ENCODE measurements around the gene TMEM94.
A peak's percentile ranks its signal among the peaks of the same experiment; 100 is the strongest.

Gene TMEM94

DNA sequence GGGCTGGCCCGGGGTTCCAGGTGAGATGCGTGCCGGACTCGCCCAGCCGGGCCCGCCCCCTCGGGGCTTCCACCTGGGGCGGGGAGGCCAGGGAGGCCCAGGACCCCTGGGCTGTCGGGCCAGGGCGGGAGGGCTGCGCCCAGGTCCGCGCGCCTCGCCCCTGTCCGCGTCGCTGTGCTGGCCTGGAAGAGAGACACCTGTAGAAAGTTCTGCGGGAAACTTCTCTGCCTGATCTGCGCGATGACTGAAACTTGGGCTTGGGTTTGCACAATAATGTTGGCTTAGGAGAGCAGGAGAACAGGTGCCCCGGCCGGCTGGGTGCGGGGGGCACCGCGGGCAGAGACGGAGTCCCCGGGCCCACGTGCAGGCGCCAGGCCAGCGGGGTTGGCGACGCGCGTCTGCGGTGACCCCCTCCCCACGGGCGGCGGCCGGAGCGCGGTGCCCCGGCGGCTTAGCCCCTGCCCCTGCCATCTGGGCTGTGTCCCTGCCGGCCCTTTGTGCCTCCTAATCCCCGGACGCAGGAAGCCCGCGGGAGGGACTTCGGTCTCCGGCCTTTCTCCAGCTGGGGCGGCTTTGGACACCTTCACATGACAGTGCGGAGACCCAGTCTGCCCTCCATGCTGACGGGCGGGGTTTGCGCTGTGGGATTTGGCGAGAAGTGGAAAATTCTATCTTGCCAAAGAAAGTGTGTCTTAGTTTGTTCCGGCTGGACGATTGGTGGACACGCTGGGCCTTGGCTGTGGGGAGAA is 69.5 kb downstream of the TMEM94 start:
- DNase-seq (ENCODE audit: low read depth in 2 of 2), result no peak

DNA sequence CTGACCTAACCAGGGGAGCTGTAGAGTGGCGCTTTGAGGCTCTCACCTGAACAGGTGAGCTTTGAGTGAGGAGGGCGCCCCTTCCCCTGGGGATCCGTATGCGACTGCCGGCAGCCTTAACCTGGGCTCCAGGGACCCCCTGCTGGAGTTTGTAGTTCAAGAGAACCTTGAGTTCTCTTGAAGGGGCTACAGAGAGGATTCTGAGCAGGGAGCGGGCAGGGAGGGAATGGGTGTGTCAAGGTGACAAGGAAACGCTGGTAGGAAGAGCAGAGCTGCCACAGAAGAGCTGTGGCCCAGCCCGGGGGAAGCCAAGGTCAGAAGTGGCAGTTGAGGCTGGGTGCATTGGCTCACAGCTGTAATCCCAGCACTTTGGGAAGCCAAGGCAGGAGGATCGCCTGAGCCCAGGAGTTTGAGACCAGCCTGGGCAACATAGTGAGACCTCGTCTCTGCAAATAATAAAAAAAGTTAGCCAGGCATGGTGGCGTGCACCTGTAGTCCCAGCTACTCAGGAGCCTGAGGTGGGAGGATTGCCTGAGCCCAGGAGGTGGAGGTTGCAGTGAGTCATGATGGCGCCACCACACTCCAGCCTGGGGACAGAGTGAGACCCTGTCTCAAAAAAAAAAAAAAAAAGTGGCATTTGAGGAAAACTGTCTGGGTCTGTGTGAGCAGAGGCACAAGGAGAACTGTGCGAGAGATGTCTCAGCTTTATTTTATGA is 70.3 kb downstream of the TMEM94 start:
- no peak for DNase-seq (ENCODE audit: low read depth in 2 of 2)

GRCh38 chr17:75530837-75531720 is 74.6 kb downstream of the TMEM94 start:
- DNase-seq (ENCODE audit: low read depth in 2 of 2), result no peak

DNA sequence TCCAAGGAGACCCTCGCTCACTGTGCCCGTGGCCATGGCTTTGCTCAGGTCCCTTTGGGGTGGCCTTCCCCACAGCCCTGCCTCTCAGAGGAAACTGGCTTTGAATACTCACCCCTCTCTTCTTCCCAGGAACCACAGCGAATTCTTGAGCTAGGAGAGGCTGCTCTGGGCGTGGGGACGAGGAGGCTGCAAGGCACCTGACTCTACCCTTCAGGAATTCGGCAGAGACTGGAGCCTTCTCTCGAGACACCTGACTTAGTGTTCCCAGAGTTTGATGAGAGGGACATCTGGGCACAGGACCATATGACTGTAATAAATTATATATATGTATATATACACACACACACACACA is 75.3 kb downstream of the TMEM94 start:
- DNase-seq (ENCODE audit: low read depth in 2 of 2), result no peak

DNA sequence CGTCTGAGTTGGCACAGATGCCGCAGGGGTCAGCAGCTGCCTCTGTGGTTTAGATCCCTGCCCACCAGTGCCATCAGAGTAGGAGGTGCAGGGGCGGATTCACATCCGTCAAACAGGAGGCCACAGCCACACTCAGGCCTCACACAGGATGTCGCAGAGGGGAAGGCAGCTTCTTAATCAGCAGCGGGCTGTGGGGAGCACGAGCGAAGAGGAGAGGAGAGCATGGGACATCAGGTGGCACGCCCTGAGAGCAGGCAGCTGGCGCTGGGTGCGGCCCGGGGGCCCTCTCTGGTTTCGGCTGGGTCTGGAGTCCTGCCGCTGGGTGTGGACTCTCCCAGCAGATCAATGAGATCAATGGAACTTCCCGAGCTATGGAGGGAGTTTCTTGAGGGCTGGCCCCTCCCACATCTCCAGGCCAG is 78.7 kb downstream of the TMEM94 start:
- peak; percentile 30 to 38 for DNase-seq (ENCODE audit: low read depth in 2 of 2)

GRCh38 chr17:75535871-75536270 is 79.4 kb downstream of the TMEM94 start:
- no peak for DNase-seq (ENCODE audit: low read depth in 2 of 2)

GRCh38 chr17:75536366-75536765 is 79.9 kb downstream of the TMEM94 start:
- no peak for DNase-seq (ENCODE audit: low read depth in 2 of 2)

- no peak for DNase-seq (ENCODE audit: low read depth in 2 of 2)
These were observed 83.7 kb downstream of the TMEM94 start for GRCh38 chr17:75539967-75540729.

GRCh38 chr17:75540923-75541503 is 84.6 kb downstream of the TMEM94 start:
- no peak for DNase-seq (ENCODE audit: low read depth in 2 of 2)

- no peak for DNase-seq (ENCODE audit: low read depth in 2 of 2)
These were observed 85.8 kb downstream of the TMEM94 start for GRCh38 chr17:75542229-75542628.

- DNase-seq (ENCODE audit: low read depth in 2 of 2), result no peak
These were observed 86.4 kb downstream of the TMEM94 start for GRCh38 chr17:75542728-75543336.

GRCh38 chr17:75544250-75544649 is 87.8 kb downstream of the TMEM94 start:
- no peak for DNase-seq (ENCODE audit: low read depth in 2 of 2)

DNA sequence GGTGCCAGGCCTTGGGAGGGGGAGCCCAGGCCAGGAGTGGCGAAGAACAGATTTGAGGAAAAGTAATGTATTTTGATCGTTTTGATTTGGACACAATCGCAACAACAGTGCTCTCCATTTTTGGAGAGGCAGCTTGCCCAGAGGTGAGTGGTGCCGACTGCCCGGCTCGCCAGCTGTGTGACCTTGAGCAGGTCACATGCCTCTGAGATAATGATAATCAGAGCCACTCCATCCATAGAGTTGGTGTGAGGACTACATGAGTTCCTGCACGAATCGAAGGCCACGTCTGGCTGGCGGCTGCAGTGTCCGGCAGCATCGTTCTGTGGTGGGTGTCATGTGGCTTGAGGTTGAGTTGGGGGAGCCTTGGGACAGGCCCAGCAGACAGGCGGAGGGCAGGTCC is 89.7 kb downstream of the TMEM94 start:
- DNase-seq (ENCODE audit: low read depth in 2 of 2), result no peak

DNA sequence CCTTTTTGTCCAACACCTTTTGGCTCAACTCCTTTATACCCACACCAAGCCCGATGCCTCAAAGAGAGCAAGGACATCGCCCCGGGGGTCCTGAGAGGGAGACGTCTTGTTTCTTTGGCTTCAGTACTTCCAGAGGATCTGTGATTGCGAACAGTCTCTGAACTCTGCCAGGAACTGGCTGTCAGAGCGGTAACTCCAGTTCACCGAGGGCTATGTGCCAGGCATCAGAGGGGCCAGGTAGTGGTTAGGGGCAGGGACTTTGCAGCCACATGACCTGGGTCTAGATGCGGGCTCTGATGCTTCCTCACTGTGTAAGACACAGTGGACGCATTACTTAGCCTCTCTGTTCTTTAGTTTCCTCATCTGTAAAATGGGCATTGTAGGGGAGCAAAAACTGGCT is 90.7 kb downstream of the TMEM94 start:
- DNase-seq (ENCODE audit: low read depth in 2 of 2), result no peak

DNA sequence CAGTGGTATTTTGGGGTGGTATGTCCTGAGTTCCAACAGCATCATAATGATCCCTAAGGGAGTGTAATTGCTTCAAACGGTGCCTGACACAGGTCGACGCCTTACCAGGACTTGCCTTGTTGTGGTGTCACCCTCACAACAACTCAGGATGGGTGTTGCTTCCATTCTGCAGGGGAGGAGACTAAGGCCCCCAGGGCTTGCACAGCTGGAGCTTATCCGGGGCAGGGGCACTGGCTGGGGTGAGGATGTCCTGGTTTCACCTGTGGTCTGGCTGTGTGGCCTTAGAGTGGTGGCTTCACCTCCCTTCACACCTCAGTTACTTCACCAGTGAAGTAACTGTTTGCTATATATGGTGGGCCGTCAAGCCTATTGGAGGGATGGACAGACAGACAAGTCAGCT is 92.4 kb downstream of the TMEM94 start:
- DNase-seq (ENCODE audit: low read depth in 2 of 2), result no peak

Measured in activated CD8-positive, alpha-beta memory T cell treated with anti-CD3 and anti-CD28 coated beads for 4 hours (primary cell).